ENCODE data around the gene SPAST. TPM values are rescaled to one million over a fixed set of nuclear protein-coding genes. Genes with fewer than 3 reads are reported as not detected.
"Not testable (repeated sequence)": the region's sequence is repeated elsewhere in the genome, so short reads cannot be mapped to it uniquely, and the experiment has no call there.

The SPAST gene
- 1 to 10 TPM; 3.6 to 3.9 TPM for polyA plus RNA-seq

GRCh38 chr2:32063310-32064020 is at the start of gene SPAST:
SPAST (plus strand) TSS chr2:32063556; CDS start chr2:32063832, 276 bp downstream.
- peak within 1 kb of the TSS; percentile 94 to 96 for H3K27ac ChIP-seq (ENCODE audit: low read depth in 2 of 2, low read length in 1 of 2)
- peak within 1 kb of the TSS; percentile 65 to 88 for H3K4me3 ChIP-seq (ENCODE audit: low read depth in 1 of 2, low read length in 2 of 2)
- H3K27me3 ChIP-seq (ENCODE audit: control insufficient read depth in 1 of 2, insufficient read depth in 2 of 2, low read length in 2 of 2), result no peaks in the 10 kb centered on the region
- H3K9me3 ChIP-seq (ENCODE audit: control insufficient read depth in 2 of 2, insufficient read depth in 1 of 2, low read depth in 1 of 2, low read length in 1 of 2), result no peaks in the 10 kb centered on the region
- no peaks in the 10 kb centered on the region for H3K4me1 ChIP-seq (ENCODE audit: control insufficient read depth in 2 of 2, insufficient read depth in 2 of 2, low read length in 1 of 2)
- 0% methylated on average over 65 to 79 of the region's 79 CpGs for WGBS, 2 donors
- no peaks in the 10 kb centered on the region for H3K36me3 ChIP-seq (ENCODE audit: control insufficient read depth in 2 of 2, insufficient read depth in 2 of 2, low read length in 1 of 2)

GRCh38 chr2:32018789-32019482 is 44.4 kb upstream of the SPAST start:
- not testable (repeated sequence) for H3K36me3 ChIP-seq (ENCODE audit: control insufficient read depth in 2 of 2, insufficient read depth in 2 of 2, low read length in 1 of 2)
- 75 to 78% methylated on average over 9 of the region's 9 CpGs for WGBS, 2 donors

GRCh38 chr2:32034198-32034887 is 29.0 kb upstream of the SPAST start:
- not testable (repeated sequence) for H3K27ac ChIP-seq (ENCODE audit: low read depth in 2 of 2, low read length in 1 of 2); H3K9me3 ChIP-seq (ENCODE audit: control insufficient read depth in 2 of 2, insufficient read depth in 1 of 2, low read depth in 1 of 2, low read length in 1 of 2); H3K27me3 ChIP-seq (ENCODE audit: control insufficient read depth in 1 of 2, insufficient read depth in 2 of 2, low read length in 2 of 2); H3K36me3 ChIP-seq (ENCODE audit: control insufficient read depth in 2 of 2, insufficient read depth in 2 of 2, low read length in 1 of 2); H3K4me3 ChIP-seq (ENCODE audit: low read depth in 1 of 2, low read length in 2 of 2); H3K4me1 ChIP-seq (ENCODE audit: control insufficient read depth in 2 of 2, insufficient read depth in 2 of 2, low read length in 1 of 2)
- WGBS, 2 donors, result 79 to 86% methylated on average over 8 of the region's 8 CpGs

More at GRCh38 chr2:32018789-32019482, 44.4 kb upstream of the SPAST start:
- not testable (repeated sequence) for H3K4me1 ChIP-seq (ENCODE audit: control insufficient read depth in 2 of 2, insufficient read depth in 2 of 2, low read length in 1 of 2); H3K4me3 ChIP-seq (ENCODE audit: low read depth in 1 of 2, low read length in 2 of 2); H3K27me3 ChIP-seq (ENCODE audit: control insufficient read depth in 1 of 2, insufficient read depth in 2 of 2, low read length in 2 of 2); H3K9me3 ChIP-seq (ENCODE audit: control insufficient read depth in 2 of 2, insufficient read depth in 1 of 2, low read depth in 1 of 2, low read length in 1 of 2)
- H3K27ac ChIP-seq (ENCODE audit: low read depth in 2 of 2, low read length in 1 of 2), result peak overlapping the region in 1 of 2 donors; percentile 61

GRCh38 chr2:32039447-32040219 is 23.7 kb upstream of the SPAST start, which contains the start of gene DPY30:
DPY30 (minus strand) TSS chr2:32039805; CDS start chr2:32039456, 349 bp downstream.
- Histone ChIP-seq H3K4me1 (ENCODE audit: control insufficient read depth in 2 of 2, insufficient read depth in 2 of 2, low read length in 1 of 2) (no peaks in the 10 kb centered on the region), H3K4me3 (ENCODE audit: low read depth in 1 of 2, low read length in 2 of 2) (peak within 1 kb of the TSS; percentile 56 to 96), H3K27ac (ENCODE audit: low read depth in 2 of 2, low read length in 1 of 2) (peak within 1 kb of the TSS; percentile 75 to 94), H3K27me3 (ENCODE audit: control insufficient read depth in 1 of 2, insufficient read depth in 2 of 2, low read length in 2 of 2) (no peaks in the 10 kb centered on the region), H3K36me3 (ENCODE audit: control insufficient read depth in 2 of 2, insufficient read depth in 2 of 2, low read length in 1 of 2) (no peaks in the 10 kb centered on the region), H3K9me3 (ENCODE audit: control insufficient read depth in 2 of 2, insufficient read depth in 1 of 2, low read depth in 1 of 2, low read length in 1 of 2) (no peaks in the 10 kb centered on the region)
- WGBS, 2 donors, result 1% methylated on average over 27 to 43 of the region's 43 CpGs

GRCh38 chr2:32043561-32043960 is 19.8 kb upstream of the SPAST start:
- Histone ChIP-seq H3K4me3 (ENCODE audit: low read depth in 1 of 2, low read length in 2 of 2) (no peak overlapping the region), H3K9me3 (ENCODE audit: control insufficient read depth in 2 of 2, insufficient read depth in 1 of 2, low read depth in 1 of 2, low read length in 1 of 2) (no peaks in the 10 kb centered on the region)
- 79 to 81% methylated on average over 7 of the region's 7 CpGs for WGBS, 2 donors

GRCh38 chr2:32051836-32052439 is 11.4 kb upstream of the SPAST start:
- Histone ChIP-seq H3K27ac (ENCODE audit: low read depth in 2 of 2, low read length in 1 of 2) (no peak overlapping the region), H3K4me3 (ENCODE audit: low read depth in 1 of 2, low read length in 2 of 2) (no peak overlapping the region), H3K9me3 (ENCODE audit: control insufficient read depth in 2 of 2, insufficient read depth in 1 of 2, low read depth in 1 of 2, low read length in 1 of 2) (no peaks in the 10 kb centered on the region), H3K4me1 (ENCODE audit: control insufficient read depth in 2 of 2, insufficient read depth in 2 of 2, low read length in 1 of 2) (no peaks in the 10 kb centered on the region), H3K36me3 (ENCODE audit: control insufficient read depth in 2 of 2, insufficient read depth in 2 of 2, low read length in 1 of 2) (no peaks in the 10 kb centered on the region), H3K27me3 (ENCODE audit: control insufficient read depth in 1 of 2, insufficient read depth in 2 of 2, low read length in 2 of 2) (no peaks in the 10 kb centered on the region)
- 91 to 92% methylated on average over 11 of the region's 11 CpGs for WGBS, 2 donors

More at GRCh38 chr2:32043561-32043960, 19.8 kb upstream of the SPAST start:
- Histone ChIP-seq H3K27ac (ENCODE audit: low read depth in 2 of 2, low read length in 1 of 2) (no peak overlapping the region), H3K27me3 (ENCODE audit: control insufficient read depth in 1 of 2, insufficient read depth in 2 of 2, low read length in 2 of 2) (no peaks in the 10 kb centered on the region), H3K4me1 (ENCODE audit: control insufficient read depth in 2 of 2, insufficient read depth in 2 of 2, low read length in 1 of 2) (no peaks in the 10 kb centered on the region), H3K36me3 (ENCODE audit: control insufficient read depth in 2 of 2, insufficient read depth in 2 of 2, low read length in 1 of 2) (no peaks in the 10 kb centered on the region)

GRCh38 chr2:32054583-32054982 is 8.8 kb upstream of the SPAST start:
- H3K4me3 ChIP-seq (ENCODE audit: low read depth in 1 of 2, low read length in 2 of 2); H3K9me3 ChIP-seq (ENCODE audit: control insufficient read depth in 2 of 2, insufficient read depth in 1 of 2, low read depth in 1 of 2, low read length in 1 of 2); H3K36me3 ChIP-seq (ENCODE audit: control insufficient read depth in 2 of 2, insufficient read depth in 2 of 2, low read length in 1 of 2); H3K27me3 ChIP-seq (ENCODE audit: control insufficient read depth in 1 of 2, insufficient read depth in 2 of 2, low read length in 2 of 2); H3K27ac ChIP-seq (ENCODE audit: low read depth in 2 of 2, low read length in 1 of 2); H3K4me1 ChIP-seq (ENCODE audit: control insufficient read depth in 2 of 2, insufficient read depth in 2 of 2, low read length in 1 of 2): not testable (repeated sequence)
- 78 to 81% methylated on average over 3 of the region's 3 CpGs for WGBS, 2 donors

GRCh38 chr2:32058130-32058529 is 5.2 kb upstream of the SPAST start:
- H3K36me3 ChIP-seq (ENCODE audit: control insufficient read depth in 2 of 2, insufficient read depth in 2 of 2, low read length in 1 of 2), result no peaks in the 10 kb centered on the region
- no peaks in the 10 kb centered on the region for H3K9me3 ChIP-seq (ENCODE audit: control insufficient read depth in 2 of 2, insufficient read depth in 1 of 2, low read depth in 1 of 2, low read length in 1 of 2)
- no peak overlapping the region for H3K27ac ChIP-seq (ENCODE audit: low read depth in 2 of 2, low read length in 1 of 2)
- no peak overlapping the region for H3K4me3 ChIP-seq (ENCODE audit: low read depth in 1 of 2, low read length in 2 of 2)
- no peaks in the 10 kb centered on the region for H3K4me1 ChIP-seq (ENCODE audit: control insufficient read depth in 2 of 2, insufficient read depth in 2 of 2, low read length in 1 of 2)
- no peaks in the 10 kb centered on the region for H3K27me3 ChIP-seq (ENCODE audit: control insufficient read depth in 1 of 2, insufficient read depth in 2 of 2, low read length in 2 of 2)
- WGBS, 2 donors, result 88 to 92% methylated on average over 2 of the region's 2 CpGs

- Histone ChIP-seq H3K4me1 (ENCODE audit: control insufficient read depth in 2 of 2, insufficient read depth in 2 of 2, low read length in 1 of 2) (no peaks in the 10 kb centered on the region), H3K4me3 (ENCODE audit: low read depth in 1 of 2, low read length in 2 of 2) (no peak overlapping the region), H3K27me3 (ENCODE audit: control insufficient read depth in 1 of 2, insufficient read depth in 2 of 2, low read length in 2 of 2) (no peaks in the 10 kb centered on the region), H3K9me3 (ENCODE audit: control insufficient read depth in 2 of 2, insufficient read depth in 1 of 2, low read depth in 1 of 2, low read length in 1 of 2) (no peaks in the 10 kb centered on the region), H3K27ac (ENCODE audit: low read depth in 2 of 2, low read length in 1 of 2) (no peak overlapping the region), H3K36me3 (ENCODE audit: control insufficient read depth in 2 of 2, insufficient read depth in 2 of 2, low read length in 1 of 2) (no peaks in the 10 kb centered on the region)
- WGBS, 2 donors, result 90 to 94% methylated on average over 2 of the region's 2 CpGs
Observed at GRCh38 chr2:32060266-32060665, 3.1 kb upstream of the SPAST start.

Measured in esophagus (tissue), 2 donors.